Ovary (tissue), 9 donors: ENCODE measurements around the gene CYP2B6. TPM values are rescaled to one million over a fixed set of nuclear protein-coding genes. Genes with fewer than 3 reads are reported as not detected.
"Not testable (repeated sequence)": the region's sequence is repeated elsewhere in the genome, so short reads cannot be mapped to it uniquely, and the experiment has no call there.

Experiments
- DNase-seq, 5 donors: peaks; one replicate each; pipeline ENCODE4 v3.0.0-alpha.2; 2019 to 2020
- H3K27ac ChIP-seq, 2 donors: fragments of 200-600 bp; one replicate each; pipeline versions ENCODE4 v1.5.1 to v1.8.0; 2019 to 2022
- H3K27me3 ChIP-seq: fragments of 200-600 bp; one replicate; pipeline ENCODE4 v1.8.0; 2022
- H3K36me3 ChIP-seq: fragments of 200-600 bp; sonication (generic); one replicate; pipeline ENCODE4 v1.5.1; 2019
- H3K4me1 ChIP-seq: one replicate; pipeline ENCODE4 v1.8.1; 2013; ENCODE audit warnings: mild to moderate bottlenecking, moderate library complexity; ENCODE audit not compliant: insufficient read depth
- H3K4me3 ChIP-seq: fragments of 200-600 bp; sonication (generic); one replicate; pipeline ENCODE4 v1.5.1; 2017
- H3K9me3 ChIP-seq, 2 donors: fragments of 200-600 bp in 1 of 2; sonication (generic) in 1 of 2; one replicate each; pipeline versions ENCODE4 v1.5.1 to v1.8.1; 2013 to 2019; ENCODE audit warnings: mild to moderate bottlenecking in 1 of 2, moderate library complexity in 1 of 2
- CTCF ChIP-seq, 3 donors: fragments of 450-650 bp in 2 of 3; fragments of 200-600 bp in 1 of 3; IDR thresholded peaks; one replicate each; pipeline versions ENCODE4 v1.5.1 to v1.8.0; 2016 to 2022; ENCODE audit warnings: antibody characterized with exemption in 3 of 3, mild to moderate bottlenecking in 1 of 3
- EP300 ChIP-seq: sonication (generic); formaldehyde crosslinking; IDR thresholded peaks from one replicate; pipeline ENCODE4 v1.6.1; 2017; ENCODE audit warnings: antibody characterized with exemption
- POLR2A ChIP-seq: fragments of 450-650 bp; IDR thresholded peaks from one replicate; pipeline ENCODE4 v1.6.1; 2017; ENCODE audit warnings: antibody characterized with exemption, mild to moderate bottlenecking, moderate library complexity
- WGBS, 3 donors: extraction: QIAGEN DNeasy Blood & Tissue Kit in 1 of 3; methylation state at CpG; one replicate each; pipeline versions ENCODE4 v1.1.5 to v1.1.7; 2013 to 2017; 5-methylcytosine and 5-hydroxymethylcytosine counted together
- intact Hi-C, 4 donors: fragments of 100-400 bp; cut with DNase I; formaldehyde crosslinking; loops; one replicate each; pipeline versions ENCODE4 v1.11.0 to v1.15.1; 2022 to 2023
- polyA plus RNA-seq, 2 donors: library from polyadenylated mRNA; stranded (reverse); fragments of 200-250 nt in 1 of 2; fragments of 350-450 nt in 1 of 2; fragmentation: Illumina TruSeq in 1 of 2; extraction: RNeasy Lipid Tissue Mini Kit (QIAGEN cat#74804) in 1 of 2; gene quantifications; one replicate each; pipeline ENCODE4 v1.2.3, GENCODE V29; 2013 to 2014
- total RNA-seq, 7 donors: library from RNA; depleted of rRNA in 2 of 7; stranded (reverse); fragments of >200 nt in 2 of 7; fragmentation: NEBNext Ultra II Directional in 3 of 7; extraction: Animal tissue kit (Norgen Biotek cat#: 25700) in 3 of 7; gene quantifications; one replicate each; pipeline versions ENCODE4 v1.1.0 to v1.2.4, GENCODE V29; 2016 to 2023
- donor health status: DM: no; HTN: no; CAD: no; lungs with moderate emphysema.
- donor health status: DM: no; HTN: no; CAD: no.
- donor health status: Bipolar disorder and iron deficiency.
- donor health status: DM: yes; HTN: yes; CAD: no.
- donor health status: DM: no; HTN: no; CAD: no.
- donor health status: DM: yes; HTN: yes; CAD: no.

CYP2B6 gene
- total and polyA plus RNA-seq, 9 donors, result 0.15 to 0.33 (median 0.15) TPM; not detected in 6

- 21 to 34% (median 31%) methylated on average over 4 of the region's 4 CpGs for WGBS, 3 donors
- DNase-seq, result peak; percentile 48 to 71 (median 67)
- TF ChIP-seq POLR2A (no peak), CTCF (IDR thresholded peaks at IDR 0.05) (peak; percentile 36 to 53 (median 47))
- Histone ChIP-seq H3K4me3 (no peak overlapping the region), H3K27ac (no peak overlapping the region), H3K27me3 (no peaks in the 10 kb centered on the region), H3K36me3 (no peaks in the 10 kb centered on the region), H3K9me3 (no peaks in the 10 kb centered on the region), H3K4me1 (no peaks in the 10 kb centered on the region)
- intact Hi-C loops, result no loop called here
Measured at GRCh38 chr19:40974633-40975037, 16.4 kb upstream of the CYP2B6 start.

DNA sequence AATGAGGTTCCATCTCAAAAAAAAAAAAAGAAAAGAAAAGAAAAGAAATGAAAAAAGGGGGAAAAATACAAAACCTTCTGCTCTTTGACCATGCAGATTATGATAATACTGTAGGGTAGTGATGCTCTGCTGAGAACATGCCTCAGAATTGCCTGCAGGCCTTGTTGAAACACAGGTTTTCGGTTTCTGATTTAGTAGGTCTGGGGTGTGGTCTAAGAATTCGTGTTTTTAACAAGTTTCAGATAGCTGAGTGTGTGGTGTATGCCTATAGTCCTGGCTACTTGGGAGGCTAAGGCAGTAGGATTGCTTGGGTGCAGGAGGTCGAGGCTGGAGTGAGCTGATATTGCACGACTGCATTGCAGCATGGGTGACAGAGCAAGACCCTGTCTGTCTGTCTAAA lies 14.9 kb upstream of the CYP2B6 start:
- intact Hi-C loops, result no loop called here
- no peak for DNase-seq
- 72 to 79% (median 73%) methylated on average over 4 of the region's 4 CpGs for whole genome bisulfite sequencing, 3 donors
- Histone ChIP-seq H3K27ac (no peak overlapping the region), H3K9me3 (no peaks in the 10 kb centered on the region), H3K4me3 (no peak overlapping the region), H3K27me3 (no peaks in the 10 kb centered on the region), H3K4me1 (no peaks in the 10 kb centered on the region), H3K36me3 (no peaks in the 10 kb centered on the region)
- TF ChIP-seq POLR2A (no peak), EP300 (no peak), CTCF (IDR thresholded peaks at IDR 0.05) (no peak)

DNA sequence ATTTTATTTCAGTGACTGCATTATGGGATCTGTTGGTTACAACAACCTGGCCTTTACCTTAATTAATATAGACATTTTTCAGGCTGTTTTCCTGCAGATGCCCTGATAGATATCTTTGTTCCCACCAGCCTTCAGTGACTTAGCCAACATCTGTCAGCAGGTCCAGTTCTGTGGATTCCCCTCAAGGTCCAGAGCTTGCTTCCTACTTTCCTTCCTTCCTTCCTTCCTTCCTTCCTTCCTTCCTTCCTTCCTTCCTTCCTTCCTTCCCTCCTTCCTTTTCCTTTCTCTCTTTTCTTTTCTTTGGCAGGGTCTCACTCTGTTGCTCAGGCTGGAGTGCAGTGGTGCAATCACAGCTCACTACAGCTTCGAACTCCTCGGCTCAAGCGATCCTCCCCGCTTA lies 14.4 kb upstream of the CYP2B6 start:
- WGBS, 3 donors, result 81 to 88% (median 88%) methylated on average over 4 of the region's 4 CpGs
- TF ChIP-seq CTCF (IDR thresholded peaks at IDR 0.05) (no peak), EP300 (no peak), POLR2A (no peak)

GRCh38 chr19:40979759-40980158 lies 11.3 kb upstream of the CYP2B6 start:
- H3K9me3 ChIP-seq, H3K27ac ChIP-seq, H3K36me3 ChIP-seq, H3K4me1 ChIP-seq, DNase-seq, H3K27me3 ChIP-seq, intact Hi-C loops, H3K4me3 ChIP-seq: not testable (repeated sequence)
- WGBS, 3 donors, result 44 to 71% (median 71%) methylated on average over 4 of the region's 4 CpGs

More for the DNA sequence above, 14.4 kb upstream of the CYP2B6 start:
- H3K4me1 ChIP-seq, result no peaks in the 10 kb centered on the region
- H3K27ac ChIP-seq, result no peak overlapping the region
- no peaks in the 10 kb centered on the region for H3K36me3 ChIP-seq
- no peaks in the 10 kb centered on the region for H3K9me3 ChIP-seq
- intact Hi-C loops, result no loop called here
- DNase-seq, result no peak
- no peak overlapping the region for H3K4me3 ChIP-seq
- no peaks in the 10 kb centered on the region for H3K27me3 ChIP-seq

DNA sequence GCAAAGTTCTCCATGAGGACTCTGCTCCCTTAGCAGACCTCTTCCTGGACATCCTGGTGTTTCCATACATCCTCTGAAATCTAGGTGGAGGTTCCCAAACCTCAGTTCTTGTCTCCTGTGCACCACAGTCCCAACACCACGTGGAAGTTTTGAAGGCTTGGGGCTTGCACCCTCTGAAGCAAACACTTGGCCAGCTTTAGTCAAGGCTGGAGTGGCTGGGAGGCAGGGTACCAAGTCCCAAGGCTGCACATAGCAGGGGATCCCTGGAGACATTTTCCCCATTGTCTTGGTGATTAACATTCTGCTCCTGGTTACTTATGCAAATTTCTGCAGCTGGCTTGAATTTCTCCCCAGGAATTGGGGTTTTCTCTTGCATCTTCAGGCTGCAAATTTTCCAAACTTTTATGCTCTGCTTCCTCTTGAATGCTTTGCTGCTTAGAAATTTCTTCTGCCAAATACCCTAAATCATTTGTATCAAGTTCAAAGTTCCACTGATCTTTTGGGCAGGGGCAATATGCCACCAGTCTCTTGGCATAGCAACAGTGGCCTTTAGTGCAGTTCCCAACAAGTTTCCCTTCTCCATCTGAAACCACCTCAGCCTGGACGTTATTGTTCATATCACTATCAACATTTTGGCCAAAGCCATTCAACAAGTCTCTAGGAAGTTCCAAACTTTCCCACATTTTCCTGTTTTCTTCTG lies 10.2 kb upstream of the CYP2B6 start:
- intact Hi-C loops, H3K27ac ChIP-seq, H3K27me3 ChIP-seq, H3K4me3 ChIP-seq, H3K4me1 ChIP-seq, H3K36me3 ChIP-seq, H3K9me3 ChIP-seq, DNase-seq: not testable (repeated sequence)
- 14 to 23% (median 15%) methylated on average over 2 of the region's 2 CpGs for WGBS, 3 donors
